T follicular helper cell (primary cell): ENCODE results near the gene CTSZ.
"Not testable (repeated sequence)": the region's sequence is repeated elsewhere in the genome, so short reads cannot be mapped to it uniquely, and the experiment has no call there.

Source experiments
- DNase-seq: peaks from one replicate; pipeline ENCODE4 v3.0.0-alpha.2; 2020; ENCODE audit warnings: low read depth

CTSZ gene

DNA sequence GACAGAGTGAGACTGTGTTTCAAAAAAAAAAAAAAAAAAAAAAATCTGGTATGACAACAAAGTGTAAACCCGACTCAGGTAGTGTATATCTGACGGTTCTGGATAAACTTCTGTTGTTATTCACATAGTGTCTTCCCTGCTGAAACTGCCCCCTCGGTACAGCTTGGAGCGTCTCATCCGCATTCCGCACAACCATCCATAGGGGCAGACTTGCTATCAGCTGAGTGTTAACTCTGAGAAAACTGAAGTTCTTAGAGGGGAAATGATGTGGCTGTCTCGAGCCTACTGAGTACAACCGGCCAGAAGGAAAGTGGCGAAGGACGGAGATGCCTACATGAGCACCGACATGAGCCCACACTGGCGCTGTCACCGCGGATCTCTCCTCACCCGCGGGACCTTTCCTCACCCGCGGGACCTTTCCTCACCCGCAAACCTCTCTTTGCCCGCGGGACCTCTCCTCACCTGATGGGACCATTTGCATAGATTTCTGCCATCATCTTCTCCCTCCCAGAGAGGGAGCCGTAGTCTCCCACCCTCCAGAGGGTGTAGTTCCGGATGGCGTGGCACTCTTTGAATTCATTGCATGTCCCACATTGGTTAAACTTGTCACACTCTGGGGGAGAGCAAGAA lies 9.8 kb downstream of the CTSZ start:
- no peak for DNase-seq

- no peak for DNase-seq
These were observed 10.8 kb downstream of the CTSZ start for GRCh38 chr20:58996226-58996611.

GRCh38 chr20:58995461-58996225 lies 11.4 kb downstream of the CTSZ start:
- no peak for DNase-seq

DNA sequence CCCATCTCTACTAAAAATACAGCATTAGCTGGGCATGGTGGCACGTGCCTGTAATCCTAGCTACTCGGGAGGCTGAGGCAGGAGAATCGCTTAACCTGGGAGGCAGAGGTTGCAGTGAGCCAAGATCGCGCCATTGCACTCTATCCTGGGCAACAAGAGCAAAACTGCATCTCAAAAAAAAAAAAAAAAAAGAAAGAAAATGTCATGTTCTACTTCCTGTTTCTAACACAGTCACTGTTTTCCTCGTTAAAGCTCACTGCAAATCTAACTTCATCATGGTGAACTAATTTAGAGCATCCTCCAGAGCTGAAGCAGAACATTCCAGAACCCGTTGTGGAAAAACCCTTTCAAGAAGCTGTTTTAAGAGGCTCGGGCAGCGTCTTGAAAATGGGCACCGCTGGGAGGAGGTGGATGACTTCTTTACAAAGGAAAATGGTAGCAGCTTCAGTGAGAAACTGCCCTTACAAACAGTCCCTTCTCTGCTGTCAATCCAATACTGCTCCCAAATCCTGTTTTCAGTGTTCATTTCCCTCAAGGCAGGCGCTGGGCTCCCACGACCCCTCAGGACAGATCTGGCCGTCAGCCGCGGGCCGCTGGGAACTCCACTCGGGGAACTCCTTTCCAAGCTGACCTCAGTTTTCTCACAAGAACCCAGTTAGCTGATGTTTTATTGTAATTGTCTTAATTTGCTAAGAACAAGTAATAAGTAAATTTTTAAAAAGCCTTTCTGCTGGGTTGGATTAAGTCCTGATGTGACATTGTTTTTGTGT lies 12.5 kb downstream of the CTSZ start:
- DNase-seq = no peak

GRCh38 chr20:58993332-58994248 lies 13.5 kb downstream of the CTSZ start:
- no peak for DNase-seq

DNA sequence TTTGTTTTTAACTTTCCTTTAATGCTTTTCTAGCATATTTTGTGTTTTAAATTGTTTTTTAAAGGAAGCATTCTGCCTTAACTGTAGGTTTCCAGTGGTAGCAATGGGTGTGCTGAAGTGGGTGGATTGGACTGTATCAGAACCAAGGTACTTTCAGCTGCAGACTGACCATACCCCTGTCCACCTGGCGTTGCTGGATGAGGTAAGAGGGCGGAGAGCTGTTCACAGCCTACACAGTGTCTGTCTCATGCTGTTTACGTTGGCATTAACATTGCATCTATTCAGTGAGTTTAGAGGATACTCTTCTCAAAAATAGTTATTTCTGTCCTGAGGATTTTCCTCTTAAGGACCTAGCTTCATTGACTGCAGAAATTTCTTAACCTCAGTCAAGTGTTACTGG lies 14.1 kb downstream of the CTSZ start:
- no peak for DNase-seq

- DNase-seq = no peak
These were observed 15.3 kb downstream of the CTSZ start for GRCh38 chr20:58991715-58992114.

- no peak for DNase-seq
These were observed 16.2 kb downstream of the CTSZ start for GRCh38 chr20:58990651-58991445.

DNA sequence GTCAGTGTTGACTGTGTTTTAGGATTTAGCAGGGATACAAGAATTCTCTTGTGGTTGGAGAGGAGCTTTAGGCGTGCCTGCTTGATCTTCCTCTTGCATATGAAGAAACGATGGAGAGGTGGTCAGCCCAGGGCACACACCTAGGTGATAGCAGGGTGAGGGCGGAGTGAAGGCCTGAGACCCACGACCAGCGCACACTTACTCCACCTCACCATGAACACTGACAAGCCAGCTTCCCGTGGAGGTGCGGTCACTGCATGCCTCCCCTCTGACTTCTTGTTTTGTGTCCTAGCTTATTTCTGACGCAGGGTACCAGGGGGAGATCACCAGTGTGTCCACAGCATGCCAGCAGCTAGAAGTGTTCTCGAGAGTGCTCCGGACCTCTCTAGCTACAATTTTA lies 17.9 kb downstream of the CTSZ start:
- no peak for DNase-seq

- no peak for DNase-seq
These were observed 18.5 kb downstream of the CTSZ start for GRCh38 chr20:58988565-58988882.

DNA sequence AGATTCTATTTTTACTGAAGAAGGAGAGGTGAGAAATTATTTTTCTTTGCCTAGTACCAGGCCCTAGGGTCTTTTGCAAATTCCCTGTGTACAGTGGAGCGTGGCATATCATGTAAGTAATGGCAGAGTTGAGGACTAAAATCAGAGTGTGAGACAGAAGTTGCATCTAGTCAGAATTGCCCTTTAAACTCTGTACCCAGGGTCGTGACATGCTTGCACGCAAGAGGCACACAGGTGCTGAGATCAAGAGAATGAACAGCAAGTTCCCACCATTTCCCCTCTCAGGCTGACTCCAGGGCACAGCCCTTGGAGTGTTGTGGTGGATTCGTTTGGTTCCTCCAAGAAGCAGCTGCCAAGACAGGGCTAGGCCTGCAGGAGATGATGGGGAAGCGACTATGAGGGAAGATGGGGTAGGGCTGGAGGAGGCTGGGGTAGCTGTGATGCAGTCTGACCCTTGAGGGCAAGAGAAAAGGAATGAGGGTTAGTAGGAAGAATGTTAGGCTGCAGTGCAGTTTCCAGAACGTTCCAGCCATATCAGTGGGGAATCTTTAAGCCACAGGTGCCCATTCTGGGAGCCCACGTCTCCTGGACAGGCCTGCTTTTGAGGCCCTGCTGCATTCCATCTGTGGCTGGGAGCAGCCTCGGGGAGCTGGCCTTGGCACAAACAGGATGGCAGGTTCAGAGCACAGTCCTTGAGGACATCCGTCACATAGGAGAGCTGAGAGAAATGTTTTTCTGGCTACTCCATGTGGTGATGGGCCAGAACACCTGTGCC lies 19.1 kb downstream of the CTSZ start:
- no peak for DNase-seq

DNA sequence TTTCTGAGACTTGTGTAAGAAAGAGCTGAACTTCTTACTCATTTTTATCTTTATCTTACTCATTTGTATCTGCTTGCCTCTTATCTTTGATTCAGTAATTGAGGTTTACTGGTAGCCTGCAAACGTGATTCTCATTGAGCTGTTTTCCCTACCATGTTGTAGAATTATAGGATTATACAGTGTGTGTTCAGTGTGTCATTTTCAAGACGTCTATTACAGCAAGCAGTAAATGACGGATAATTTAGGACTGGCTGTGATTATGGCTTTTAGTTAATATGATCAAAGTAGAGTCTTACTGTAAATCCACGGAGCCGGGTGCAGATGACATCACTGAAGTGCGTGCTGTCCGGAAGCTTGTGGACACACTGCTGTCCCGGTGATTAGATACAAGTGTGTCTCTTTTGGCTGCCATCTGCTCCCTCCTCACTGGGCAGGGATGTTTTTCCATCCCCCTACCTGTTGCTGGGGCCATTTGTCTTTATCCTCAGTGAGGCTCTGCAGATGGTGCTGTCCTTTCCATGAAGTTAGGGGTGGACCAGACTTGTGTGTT lies 20.0 kb downstream of the CTSZ start:
- no peak for DNase-seq

DNA sequence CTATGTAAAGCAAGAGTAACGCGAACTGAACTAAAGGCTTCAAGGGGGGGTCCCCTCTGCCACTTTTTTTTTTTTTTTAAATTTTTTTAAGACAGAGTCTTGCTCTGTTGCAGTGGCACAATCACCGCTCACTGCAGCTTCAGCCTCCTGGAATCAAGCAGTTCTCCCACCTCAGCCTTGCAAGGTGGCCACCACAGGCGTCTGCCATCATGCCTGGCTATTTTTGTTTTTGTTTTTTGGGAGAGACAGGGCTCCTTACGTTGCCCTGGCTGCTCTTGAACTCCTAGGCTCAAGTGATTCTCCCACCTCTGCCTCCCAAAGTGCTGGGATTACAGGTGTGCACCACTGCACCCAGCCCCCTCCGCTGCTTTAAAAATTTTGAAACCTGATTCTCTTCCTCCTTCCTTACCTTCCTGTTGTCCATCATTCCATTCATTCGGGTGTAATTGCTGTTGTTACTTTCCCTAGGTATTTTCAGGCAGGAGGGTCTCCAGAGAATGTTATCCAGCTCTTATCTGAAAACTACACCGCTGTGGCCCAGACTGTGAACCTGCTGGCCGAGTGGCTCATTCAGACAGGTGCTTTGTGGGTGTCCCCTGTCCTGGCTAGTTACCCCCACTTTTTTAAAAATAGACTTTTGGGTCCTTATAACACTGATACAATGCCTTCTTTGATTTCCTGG lies 20.6 kb downstream of the CTSZ start:
- no peak for DNase-seq

DNA sequence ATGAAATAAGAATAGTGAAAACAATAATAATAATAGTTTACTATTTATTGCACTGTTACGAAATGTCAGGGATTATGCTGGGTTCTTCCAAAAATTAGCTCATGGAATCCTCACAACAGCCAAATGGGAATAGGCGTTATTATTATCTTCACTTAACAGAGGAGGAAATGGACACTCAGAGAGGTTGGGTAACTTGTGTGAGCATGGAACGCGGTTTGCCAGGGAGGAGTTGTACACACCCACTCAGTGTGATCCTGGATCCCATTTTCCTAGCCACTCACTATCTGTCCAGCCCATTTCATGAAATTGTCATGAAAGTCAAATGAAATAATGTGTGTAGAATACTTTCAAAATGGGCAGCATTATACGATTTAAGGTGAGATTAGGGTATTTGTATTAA lies 21.4 kb downstream of the CTSZ start:
- DNase-seq = no peak

DNA sequence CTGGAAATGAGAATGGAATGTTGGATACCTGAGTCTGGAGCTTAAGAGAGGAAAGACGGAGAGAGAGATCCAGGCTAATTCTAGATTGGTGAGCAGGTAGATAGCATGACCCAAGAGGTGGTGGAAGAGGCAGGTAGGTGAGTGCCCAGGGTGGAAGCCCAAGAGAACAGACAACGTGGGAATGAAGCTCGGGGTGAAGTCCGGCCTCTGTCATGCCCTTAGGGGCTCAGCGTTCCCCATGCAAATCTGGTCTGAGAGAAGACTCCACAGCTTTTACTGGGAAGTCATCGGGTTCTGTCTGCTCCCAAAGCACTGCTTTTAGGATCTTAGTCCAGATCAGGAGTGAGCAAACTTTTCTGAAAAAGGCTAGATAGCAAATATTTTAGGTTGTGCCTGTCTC lies 22.4 kb downstream of the CTSZ start:
- no peak for DNase-seq

GRCh38 chr20:58983115-58983468 lies 24.0 kb downstream of the CTSZ start:
- DNase-seq = not testable (repeated sequence)

DNA sequence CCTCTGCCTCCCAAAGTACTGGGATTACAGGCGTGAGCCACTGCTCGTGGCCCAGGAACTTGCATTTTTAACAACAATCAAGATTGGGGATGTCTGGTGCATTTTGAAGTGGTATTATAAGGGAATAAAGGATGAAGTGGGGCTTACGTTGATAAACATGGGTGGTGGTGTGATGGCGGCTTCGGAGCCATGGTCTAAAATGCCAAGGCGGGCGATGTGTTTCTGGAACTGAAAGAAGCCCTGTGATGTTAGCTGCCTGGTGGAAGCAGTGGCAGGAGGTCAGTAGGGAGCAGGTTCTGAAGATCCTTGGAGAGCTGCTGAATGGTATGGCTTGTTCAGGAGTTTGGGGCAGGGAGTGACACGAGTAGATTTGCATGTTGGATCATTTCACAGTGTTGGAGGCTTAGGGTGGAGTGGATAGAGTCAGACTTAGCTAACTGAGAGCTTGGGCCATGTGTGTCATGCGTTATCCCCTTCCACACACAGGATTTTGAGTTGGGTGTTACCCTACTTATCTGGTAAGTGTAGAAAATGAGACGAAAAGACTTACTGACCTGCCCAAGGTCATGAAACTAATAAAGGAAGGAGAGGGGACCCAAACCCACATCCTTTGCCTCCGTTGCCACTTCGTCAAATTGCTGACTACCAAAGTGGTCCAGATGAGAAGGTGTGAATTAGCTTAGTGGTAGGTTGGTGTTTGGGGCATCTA lies 24.5 kb downstream of the CTSZ start:
- DNase-seq = no peak

DNA sequence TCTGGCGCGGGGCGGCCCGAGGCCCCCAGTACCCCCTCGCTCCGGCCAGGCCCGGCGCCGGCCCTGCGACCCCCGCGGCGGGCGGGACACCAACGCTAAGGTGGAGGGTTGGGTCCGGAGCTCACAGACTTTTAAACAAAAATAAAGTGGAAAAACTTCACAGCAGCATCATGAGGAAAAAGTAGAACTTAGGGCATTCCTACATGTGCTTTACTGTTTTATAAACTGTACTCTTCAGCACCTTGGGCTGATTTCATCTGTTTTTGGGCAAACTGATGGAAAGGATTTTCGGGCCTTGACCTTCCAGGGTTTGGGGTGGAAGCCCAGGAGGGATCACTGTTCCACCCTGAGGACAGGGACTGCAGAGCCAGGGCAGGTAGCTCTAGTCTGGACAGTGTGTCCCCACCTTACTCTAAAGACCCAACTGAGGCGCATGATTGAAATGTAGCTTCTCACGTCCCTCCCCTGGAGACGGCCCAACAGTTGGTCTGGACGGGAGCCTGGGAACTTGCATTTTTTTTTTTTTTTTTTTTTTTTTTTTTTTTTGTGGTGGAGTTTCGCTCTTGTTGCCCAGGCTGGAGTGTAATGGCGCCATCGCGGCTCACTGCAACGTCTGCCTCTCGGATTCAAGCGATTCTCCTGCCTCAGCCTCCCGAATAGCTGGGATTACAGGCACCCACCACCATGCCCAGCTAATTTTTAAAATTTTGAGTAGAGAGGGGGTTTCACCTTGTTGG lies 25.3 kb downstream of the CTSZ start:
- DNase-seq = no peak
